Stomach (tissue), 9 donors: ENCODE data around the gene UGT1A6. TPM values are rescaled to one million over a fixed set of nuclear protein-coding genes. Genes with fewer than 3 reads are reported as not detected.

Experiments used
- DNase-seq, 2 donors: peaks; one replicate each; pipeline versions ENCODE4 v3.0.0 to v3.0.0-alpha.2; 2013 to 2019
- H3K27ac ChIP-seq, 5 donors: fragments of 200-600 bp in 4 of 5; sonication (generic) in 4 of 5; one replicate each; pipeline ENCODE4 v1.5.1; 2013 to 2019; ENCODE audit warnings: mild to moderate bottlenecking in 1 of 5, moderate library complexity in 1 of 5
- H3K27me3 ChIP-seq, 3 donors: fragments of 200-600 bp; sonication (generic); one replicate each; pipeline ENCODE4 v1.5.1; 2017 to 2019; ENCODE audit warnings: mixed run types in 1 of 3
- H3K36me3 ChIP-seq, 4 donors: fragments of 200-600 bp; sonication (generic); 1 replicate in 3 of 4; 2 replicates in 1 of 4; pipeline ENCODE4 v1.5.1; 2016 to 2019
- H3K4me1 ChIP-seq, 4 donors: fragments of 200-600 bp; sonication (generic); one replicate each; pipeline ENCODE4 v1.5.1; 2016 to 2019
- H3K4me3 ChIP-seq, 4 donors: fragments of 200-600 bp; sonication (generic) in 3 of 4; one replicate each; pipeline ENCODE4 v1.5.1; 2016 to 2019; ENCODE audit warnings: mild to moderate bottlenecking in 1 of 4
- H3K9me3 ChIP-seq, 4 donors: fragments of 200-600 bp; sonication (generic); one replicate each; pipeline ENCODE4 v1.5.1; 2016 to 2019
- EP300 ChIP-seq: sonication (generic); formaldehyde crosslinking; IDR thresholded peaks from one replicate; pipeline ENCODE4 v1.6.1; 2017; ENCODE audit warnings: antibody characterized with exemption
- POLR2A ChIP-seq, 4 donors: fragments of 450-650 bp; IDR thresholded peaks; one replicate each; pipeline ENCODE4 v1.6.1; 2016; ENCODE audit warnings: antibody characterized with exemption in 4 of 4, control low read depth in 2 of 4, mild to moderate bottlenecking in 1 of 4, moderate library complexity in 1 of 4
- POLR2AphosphoS5 ChIP-seq, 3 donors: sonication (generic); formaldehyde crosslinking; IDR thresholded peaks; one replicate each; pipeline ENCODE4 v1.6.1; 2016; ENCODE audit warnings: antibody characterized with exemption in 3 of 3
- WGBS, 5 donors: extraction: QIAGEN DNeasy Blood & Tissue Kit in 3 of 5; methylation state at CpG; one replicate each; pipeline versions ENCODE4 v1.1.5 to v1.1.7; 2013 to 2018; 5-methylcytosine and 5-hydroxymethylcytosine counted together
- intact Hi-C: fragments of 100-400 bp; cut with DNase I; formaldehyde crosslinking; loops from one replicate; pipeline ENCODE4 v1.15.1; 2023; ENCODE audit warnings: low total_unique reads
- polyA plus RNA-seq, 3 donors: library from polyadenylated mRNA; stranded (reverse); fragments of 200-250 nt; gene quantifications; one replicate each; pipeline ENCODE4 v1.2.3, GENCODE V29; 2013
- total RNA-seq, 5 donors: library from RNA; depleted of rRNA; stranded (reverse); fragments of >200 nt; gene quantifications; one replicate each; pipeline versions ENCODE4 v1.1.0 to v1.2.3, GENCODE V29; 2014 to 2016
- TF ChIP-seq, protein P1 (sequence below), 7 experiments: fragments of 450-650 bp in 4 of 7; fragments of 200-600 bp in 3 of 7; sonication (generic) in 3 of 7; IDR thresholded peaks; one replicate each; pipeline ENCODE4 v1.5.1; 2016 to 2019; ENCODE audit warnings: antibody characterized with exemption in 7 of 7, control low read depth in 2 of 7, mild to moderate bottlenecking in 1 of 7
- donor health status: healthy with polysubstance abuse.
- donor health status: Bipolar disorder and iron deficiency.
- donor health status: healthy.

The UGT1A6 gene
- total and polyA plus RNA-seq, 8 donors, result 3.5 to 184 (median 24.6) TPM

DNA sequence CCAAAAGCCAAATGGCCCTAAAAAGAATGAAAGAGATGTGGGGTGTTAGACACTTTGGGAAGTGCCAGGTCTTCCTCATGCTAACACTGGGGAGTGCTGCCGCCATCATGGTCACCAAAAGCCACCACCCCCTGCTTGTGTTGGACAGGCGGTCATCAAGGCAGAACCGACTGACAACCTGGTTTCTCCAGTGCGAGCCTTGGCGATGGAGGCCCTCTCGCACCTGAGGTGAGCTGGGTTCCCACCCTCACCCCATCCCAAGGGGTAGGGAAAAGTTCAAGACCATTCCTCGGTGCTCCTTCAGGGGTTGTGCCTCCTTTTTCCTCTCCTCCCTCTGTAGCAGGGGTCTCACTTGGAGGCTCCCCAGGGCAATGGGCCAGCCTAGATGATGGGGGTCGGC lies 119.0 kb downstream of the UGT1A6 start:
- Histone ChIP-seq H3K4me3 (no peak overlapping the region), H3K9me3 (no peaks in the 10 kb centered on the region), H3K36me3 (no peaks in the 10 kb centered on the region), H3K27ac (no peak overlapping the region), H3K4me1 (no peaks in the 10 kb centered on the region), H3K27me3 (peaks cover 0 to 15% (median 9%) of the 10 kb centered on the region in 3 donors)
- intact Hi-C loops, result no loop called here
- WGBS, 5 donors, result 84 to 91% (median 88%) methylated on average over 7 to 8 of the region's 8 CpGs
- TF ChIP-seq POLR2A (IDR thresholded peaks at IDR 0.05), result no peak
- TF ChIP-seq, protein P1, sequence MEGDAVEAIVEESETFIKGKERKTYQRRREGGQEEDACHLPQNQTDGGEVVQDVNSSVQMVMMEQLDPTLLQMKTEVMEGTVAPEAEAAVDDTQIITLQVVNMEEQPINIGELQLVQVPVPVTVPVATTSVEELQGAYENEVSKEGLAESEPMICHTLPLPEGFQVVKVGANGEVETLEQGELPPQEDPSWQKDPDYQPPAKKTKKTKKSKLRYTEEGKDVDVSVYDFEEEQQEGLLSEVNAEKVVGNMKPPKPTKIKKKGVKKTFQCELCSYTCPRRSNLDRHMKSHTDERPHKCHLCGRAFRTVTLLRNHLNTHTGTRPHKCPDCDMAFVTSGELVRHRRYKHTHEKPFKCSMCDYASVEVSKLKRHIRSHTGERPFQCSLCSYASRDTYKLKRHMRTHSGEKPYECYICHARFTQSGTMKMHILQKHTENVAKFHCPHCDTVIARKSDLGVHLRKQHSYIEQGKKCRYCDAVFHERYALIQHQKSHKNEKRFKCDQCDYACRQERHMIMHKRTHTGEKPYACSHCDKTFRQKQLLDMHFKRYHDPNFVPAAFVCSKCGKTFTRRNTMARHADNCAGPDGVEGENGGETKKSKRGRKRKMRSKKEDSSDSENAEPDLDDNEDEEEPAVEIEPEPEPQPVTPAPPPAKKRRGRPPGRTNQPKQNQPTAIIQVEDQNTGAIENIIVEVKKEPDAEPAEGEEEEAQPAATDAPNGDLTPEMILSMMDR (IDR thresholded peaks at IDR 0.05), result no peak
- TF ChIP-seq POLR2AphosphoS5 (IDR thresholded peaks at IDR 0.05), result no peak
- TF ChIP-seq EP300, result no peak
- peak in 1 of 2 donors; percentile 10 for DNase-seq

DNA sequence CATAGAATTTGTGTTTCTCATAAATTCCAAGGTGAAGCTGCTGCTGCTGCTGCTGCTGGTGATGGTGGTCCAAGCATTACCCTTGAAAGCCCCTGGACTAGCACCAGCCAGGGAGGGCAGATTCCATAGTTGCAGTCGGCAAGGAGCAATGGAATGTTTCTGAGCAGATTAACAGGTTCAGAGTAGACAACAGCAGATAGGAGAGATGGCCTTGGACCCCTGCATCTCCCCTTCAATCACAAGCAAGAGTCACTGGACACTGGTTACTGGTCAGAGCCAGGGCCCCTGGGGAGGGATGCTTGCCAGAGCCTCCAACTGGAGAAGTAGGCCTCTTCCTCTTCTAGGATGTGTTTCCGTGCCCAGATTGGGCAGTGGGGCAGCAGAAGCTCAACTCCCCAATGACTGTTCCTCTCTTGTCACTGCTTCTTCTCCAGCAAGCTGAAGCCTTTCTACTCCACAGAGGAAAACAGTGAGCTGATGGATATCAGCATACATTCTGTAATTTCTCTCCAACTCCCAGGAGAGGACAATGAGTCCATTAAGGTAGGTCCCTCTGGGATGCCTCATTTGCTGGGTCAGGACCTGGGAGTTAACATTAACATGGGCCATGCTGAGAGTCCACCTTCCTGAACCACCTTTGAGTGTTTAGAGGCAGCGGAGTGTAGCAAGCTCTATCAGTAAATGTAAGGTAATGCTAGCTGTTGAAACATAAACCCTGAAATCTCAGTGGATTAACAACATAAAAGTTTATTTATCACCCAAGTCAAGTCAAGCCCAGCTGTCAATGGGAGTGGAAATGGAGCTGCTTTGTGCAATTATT lies 120.8 kb downstream of the UGT1A6 start:
- DNase-seq, result peak in 1 of 2 donors; percentile 17
- intact Hi-C loops, result no loop called here
- Histone ChIP-seq H3K4me3 (no peak overlapping the region), H3K27ac (no peak overlapping the region), H3K4me1 (no peaks in the 10 kb centered on the region), H3K27me3 (peaks cover 0 to 10% (median 9%) of the 10 kb centered on the region in 3 donors), H3K9me3 (no peaks in the 10 kb centered on the region), H3K36me3 (no peaks in the 10 kb centered on the region)
- 75 to 82% (median 79%) methylated on average over 3 of the region's 3 CpGs for WGBS, 5 donors
- TF ChIP-seq POLR2AphosphoS5 (IDR thresholded peaks at IDR 0.05), result no peak
- no peak for TF ChIP-seq POLR2A (IDR thresholded peaks at IDR 0.05)
- TF ChIP-seq, protein P1 (IDR thresholded peaks at IDR 0.05), result no peak
- no peak for TF ChIP-seq EP300

DNA sequence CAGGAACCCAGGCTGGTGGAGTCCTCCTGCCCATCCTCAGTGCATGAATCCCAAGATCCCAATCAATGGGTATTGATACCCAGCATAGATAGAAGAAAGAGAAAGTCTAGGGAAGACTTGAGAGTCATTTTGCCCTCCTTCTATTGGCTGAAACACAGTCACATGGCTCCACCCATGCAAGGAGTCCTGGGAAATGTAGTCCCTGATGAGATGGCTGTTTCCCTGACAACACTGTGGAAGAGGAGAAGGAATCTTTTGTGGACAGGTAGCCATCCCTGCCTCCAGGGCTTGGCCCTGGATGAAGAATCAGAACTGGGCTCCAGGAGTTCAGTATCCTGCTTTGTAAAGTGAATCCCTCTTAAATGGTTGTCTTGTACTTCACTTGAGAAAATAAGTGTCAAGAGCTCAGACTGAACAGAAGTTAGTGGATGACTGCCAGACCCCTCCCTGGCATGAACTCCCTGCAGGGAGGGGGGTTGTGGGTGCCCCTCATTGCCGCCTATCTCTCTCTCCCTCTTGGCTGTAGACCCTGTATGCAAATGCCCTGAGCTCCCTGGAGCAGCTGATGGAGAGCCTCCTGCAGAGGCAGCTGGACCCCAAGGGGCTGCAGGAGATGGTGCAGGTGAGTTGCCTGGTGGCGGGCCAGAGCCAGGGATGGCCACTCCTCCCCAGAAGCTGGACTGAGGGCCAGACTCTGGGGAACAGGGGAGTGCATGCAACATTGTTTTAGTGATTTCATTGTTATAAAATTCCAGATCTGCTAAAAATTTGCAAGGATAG lies 121.6 kb downstream of the UGT1A6 start:
- no peak for DNase-seq

DNA sequence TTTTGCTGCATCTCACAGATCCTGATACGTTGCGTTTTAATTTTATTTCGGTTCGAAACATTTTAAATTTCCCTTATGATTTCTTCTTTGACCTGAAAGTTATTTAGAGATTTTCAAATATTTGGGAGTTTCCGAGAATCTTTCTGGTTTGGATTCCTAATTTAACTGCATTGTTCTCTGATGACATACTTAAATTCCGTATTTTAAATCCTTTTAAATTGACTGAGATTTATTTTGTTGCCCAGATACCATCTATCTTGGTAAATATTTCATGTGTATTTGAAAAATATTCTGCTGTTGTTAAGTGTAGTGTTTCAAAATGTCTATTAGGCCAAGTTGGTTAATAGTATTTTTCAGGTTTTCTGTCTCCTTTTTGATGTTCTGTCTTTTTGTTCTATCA lies 123.2 kb downstream of the UGT1A6 start:
- no peaks in the 10 kb centered on the region for H3K36me3 ChIP-seq
- no peaks in the 10 kb centered on the region for H3K9me3 ChIP-seq
- TF ChIP-seq POLR2AphosphoS5 (IDR thresholded peaks at IDR 0.05) (no peak), POLR2A (IDR thresholded peaks at IDR 0.05) (no peak), EP300 (no peak)
- TF ChIP-seq, protein P1 (IDR thresholded peaks at IDR 0.05), result no peak
- 77 to 93% (median 83%) methylated on average over 6 of the region's 6 CpGs for WGBS, 5 donors
- no peaks in the 10 kb centered on the region for H3K4me1 ChIP-seq
- no peak for DNase-seq
- no peak overlapping the region for H3K27ac ChIP-seq
- H3K4me3 ChIP-seq, result no peak overlapping the region
- intact Hi-C loops, result no loop called here
- H3K27me3 ChIP-seq, result peaks cover 0 to 4% (median 0%) of the 10 kb centered on the region in 3 donors

More for the DNA sequence above, 121.6 kb downstream of the UGT1A6 start:
- H3K4me1 ChIP-seq, result no peaks in the 10 kb centered on the region
- 64 to 85% (median 75%) methylated on average over 2 of the region's 2 CpGs for WGBS, 5 donors
- H3K27me3 ChIP-seq, result peaks cover 0 to 4% (median 2%) of the 10 kb centered on the region in 3 donors
- H3K36me3 ChIP-seq, result no peaks in the 10 kb centered on the region
- H3K9me3 ChIP-seq, result no peaks in the 10 kb centered on the region
- no peak overlapping the region for H3K27ac ChIP-seq
- TF ChIP-seq EP300 (no peak), POLR2AphosphoS5 (IDR thresholded peaks at IDR 0.05) (no peak), POLR2A (IDR thresholded peaks at IDR 0.05) (no peak)
- TF ChIP-seq, protein P1 (IDR thresholded peaks at IDR 0.05), result no peak
- no peak overlapping the region for H3K4me3 ChIP-seq
- intact Hi-C loops, result no loop called here
